Body of pancreas (tissue), 4 donors: Measurements from ENCODE around the gene STRC.
"Not testable (repeated sequence)": the region's sequence is repeated elsewhere in the genome, so short reads cannot be mapped to it uniquely, and the experiment has no call there.

Experiments used
- POLR2A ChIP-seq, 3 donors: fragments of 450-650 bp; IDR thresholded peaks; one replicate each; pipeline ENCODE4 v1.6.1; 2016; ENCODE audit warnings: antibody characterized with exemption in 3 of 3, mild to moderate bottlenecking in 2 of 3
- TF ChIP-seq, protein P1 (sequence below), 7 experiments: fragments of 450-650 bp in 4 of 7; fragments of 200-600 bp in 3 of 7; sonication (generic) in 3 of 7; IDR thresholded peaks; one replicate each; pipeline ENCODE4 v1.5.1; 2016 to 2019; ENCODE audit warnings: antibody characterized with exemption in 7 of 7

DNA sequence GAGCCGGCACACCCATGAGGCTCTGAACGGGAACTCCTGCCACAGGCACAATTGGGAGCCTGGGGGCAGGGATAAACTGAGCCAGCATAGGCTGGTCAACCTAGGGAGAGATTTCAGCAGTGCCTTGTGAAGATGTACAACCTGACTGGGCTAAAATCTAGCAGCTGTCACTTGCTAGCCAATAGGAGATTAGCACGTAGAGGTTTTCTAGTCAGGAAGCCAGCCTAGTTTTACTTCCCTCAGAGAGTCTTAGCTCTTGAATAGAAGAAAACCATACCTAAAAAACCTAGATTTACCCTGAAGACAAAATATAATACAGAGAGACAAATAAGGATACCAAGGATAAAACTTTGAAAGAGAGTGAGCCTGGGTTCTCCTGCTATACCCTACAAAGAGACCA lies 55.8 kb downstream of the STRC start:
- TF ChIP-seq, protein P1, sequence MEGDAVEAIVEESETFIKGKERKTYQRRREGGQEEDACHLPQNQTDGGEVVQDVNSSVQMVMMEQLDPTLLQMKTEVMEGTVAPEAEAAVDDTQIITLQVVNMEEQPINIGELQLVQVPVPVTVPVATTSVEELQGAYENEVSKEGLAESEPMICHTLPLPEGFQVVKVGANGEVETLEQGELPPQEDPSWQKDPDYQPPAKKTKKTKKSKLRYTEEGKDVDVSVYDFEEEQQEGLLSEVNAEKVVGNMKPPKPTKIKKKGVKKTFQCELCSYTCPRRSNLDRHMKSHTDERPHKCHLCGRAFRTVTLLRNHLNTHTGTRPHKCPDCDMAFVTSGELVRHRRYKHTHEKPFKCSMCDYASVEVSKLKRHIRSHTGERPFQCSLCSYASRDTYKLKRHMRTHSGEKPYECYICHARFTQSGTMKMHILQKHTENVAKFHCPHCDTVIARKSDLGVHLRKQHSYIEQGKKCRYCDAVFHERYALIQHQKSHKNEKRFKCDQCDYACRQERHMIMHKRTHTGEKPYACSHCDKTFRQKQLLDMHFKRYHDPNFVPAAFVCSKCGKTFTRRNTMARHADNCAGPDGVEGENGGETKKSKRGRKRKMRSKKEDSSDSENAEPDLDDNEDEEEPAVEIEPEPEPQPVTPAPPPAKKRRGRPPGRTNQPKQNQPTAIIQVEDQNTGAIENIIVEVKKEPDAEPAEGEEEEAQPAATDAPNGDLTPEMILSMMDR (IDR thresholded peaks at IDR 0.05): not testable (repeated sequence)
- not testable (repeated sequence) for TF ChIP-seq POLR2A (IDR thresholded peaks at IDR 0.05)
